GM12873 (cell line): ENCODE measurements around the gene CABYR.
A peak's percentile ranks its signal among the peaks of the same experiment; 100 is the strongest.

ENCODE experiments used
- TF ChIP-seq, protein P1 (sequence below): IDR thresholded peaks from 2 replicates; pipeline ENCODE4 v1.5.1; 2012; ENCODE audit warnings: low read depth, mild to moderate bottlenecking, moderate library complexity, low read length, control low read depth; ENCODE audit not compliant: insufficient read depth; ENCODE audit errors: missing control alignments

Gene CABYR

DNA sequence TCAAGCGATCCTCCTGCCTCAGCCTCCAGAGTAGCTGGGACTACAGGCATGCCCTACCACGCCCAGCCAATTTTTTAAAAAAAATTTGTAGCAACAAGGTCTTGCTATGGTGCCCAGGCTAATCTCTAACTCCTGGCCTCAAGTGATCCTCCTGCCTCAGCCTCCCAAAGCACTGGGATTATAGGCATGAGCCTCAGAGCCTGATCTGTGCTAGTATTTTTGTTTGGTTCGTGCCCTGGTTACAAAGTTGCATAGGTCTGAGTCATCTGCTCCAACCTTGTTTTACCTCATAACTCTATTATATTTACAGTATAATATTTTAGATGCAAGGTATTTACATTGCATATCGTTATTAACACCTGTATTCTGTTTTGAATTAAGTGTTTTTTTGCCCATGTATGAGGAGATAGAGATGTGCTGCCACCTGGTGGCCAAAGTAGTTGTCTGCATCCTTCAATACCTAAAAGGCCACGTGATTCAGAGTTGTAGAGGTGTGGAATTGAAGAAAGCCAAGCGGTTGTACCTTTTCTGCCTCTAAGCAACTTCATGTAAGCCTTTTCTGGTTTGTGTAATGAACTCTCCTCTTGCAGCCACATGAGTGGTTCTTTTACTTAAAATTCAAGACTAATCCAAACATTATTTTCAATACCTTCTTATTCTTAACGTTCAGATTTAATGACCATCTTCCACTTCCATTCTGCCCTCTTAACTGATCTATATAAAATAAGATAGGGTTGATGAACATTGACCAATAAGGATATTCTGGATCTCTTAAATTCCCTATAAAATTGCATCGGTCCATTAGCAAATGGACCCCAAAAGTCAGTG, 19.9 kb upstream of the CABYR start:
- TF ChIP-seq, protein P1, sequence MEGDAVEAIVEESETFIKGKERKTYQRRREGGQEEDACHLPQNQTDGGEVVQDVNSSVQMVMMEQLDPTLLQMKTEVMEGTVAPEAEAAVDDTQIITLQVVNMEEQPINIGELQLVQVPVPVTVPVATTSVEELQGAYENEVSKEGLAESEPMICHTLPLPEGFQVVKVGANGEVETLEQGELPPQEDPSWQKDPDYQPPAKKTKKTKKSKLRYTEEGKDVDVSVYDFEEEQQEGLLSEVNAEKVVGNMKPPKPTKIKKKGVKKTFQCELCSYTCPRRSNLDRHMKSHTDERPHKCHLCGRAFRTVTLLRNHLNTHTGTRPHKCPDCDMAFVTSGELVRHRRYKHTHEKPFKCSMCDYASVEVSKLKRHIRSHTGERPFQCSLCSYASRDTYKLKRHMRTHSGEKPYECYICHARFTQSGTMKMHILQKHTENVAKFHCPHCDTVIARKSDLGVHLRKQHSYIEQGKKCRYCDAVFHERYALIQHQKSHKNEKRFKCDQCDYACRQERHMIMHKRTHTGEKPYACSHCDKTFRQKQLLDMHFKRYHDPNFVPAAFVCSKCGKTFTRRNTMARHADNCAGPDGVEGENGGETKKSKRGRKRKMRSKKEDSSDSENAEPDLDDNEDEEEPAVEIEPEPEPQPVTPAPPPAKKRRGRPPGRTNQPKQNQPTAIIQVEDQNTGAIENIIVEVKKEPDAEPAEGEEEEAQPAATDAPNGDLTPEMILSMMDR: peak; percentile 76

DNA sequence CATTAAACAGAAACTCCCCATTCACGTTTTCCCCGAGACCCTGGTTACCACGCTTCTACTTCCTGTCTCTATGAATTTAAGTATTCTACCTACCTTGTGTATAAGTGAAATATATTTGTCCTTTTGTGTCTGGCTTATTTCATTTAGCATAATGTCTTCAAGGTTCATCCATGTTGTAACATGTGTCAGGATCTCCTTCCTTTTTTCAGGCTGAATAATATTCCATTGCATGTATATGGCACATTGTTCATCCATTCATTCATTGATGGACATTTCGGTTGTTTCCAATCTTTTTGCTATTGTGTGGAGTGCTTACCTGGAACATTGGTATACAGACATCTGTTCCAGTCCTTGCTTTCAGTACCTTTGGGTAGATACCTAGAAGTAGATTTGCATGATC, 18.2 kb upstream of the CABYR start:
- TF ChIP-seq, protein P1: no peak

DNA sequence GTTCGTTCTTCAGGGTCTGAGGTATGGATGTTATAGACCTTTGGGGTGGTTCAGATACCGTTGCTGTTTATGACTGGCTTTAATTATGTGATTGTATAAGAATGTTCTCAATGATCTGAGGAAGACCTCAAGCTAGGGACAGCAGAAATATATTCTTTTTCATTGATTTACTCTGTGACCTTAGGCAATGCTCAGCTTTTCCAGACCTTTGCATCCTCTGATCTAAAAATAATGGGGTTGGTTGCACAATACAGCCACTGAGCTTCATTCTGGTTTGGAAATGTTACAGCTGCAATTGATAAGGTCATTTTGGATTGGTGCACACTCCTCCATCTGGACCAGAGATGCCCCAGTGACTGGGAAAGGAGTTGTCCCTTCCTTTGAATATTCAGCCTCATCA, 17.2 kb upstream of the CABYR start:
- TF ChIP-seq, protein P1: no peak

DNA sequence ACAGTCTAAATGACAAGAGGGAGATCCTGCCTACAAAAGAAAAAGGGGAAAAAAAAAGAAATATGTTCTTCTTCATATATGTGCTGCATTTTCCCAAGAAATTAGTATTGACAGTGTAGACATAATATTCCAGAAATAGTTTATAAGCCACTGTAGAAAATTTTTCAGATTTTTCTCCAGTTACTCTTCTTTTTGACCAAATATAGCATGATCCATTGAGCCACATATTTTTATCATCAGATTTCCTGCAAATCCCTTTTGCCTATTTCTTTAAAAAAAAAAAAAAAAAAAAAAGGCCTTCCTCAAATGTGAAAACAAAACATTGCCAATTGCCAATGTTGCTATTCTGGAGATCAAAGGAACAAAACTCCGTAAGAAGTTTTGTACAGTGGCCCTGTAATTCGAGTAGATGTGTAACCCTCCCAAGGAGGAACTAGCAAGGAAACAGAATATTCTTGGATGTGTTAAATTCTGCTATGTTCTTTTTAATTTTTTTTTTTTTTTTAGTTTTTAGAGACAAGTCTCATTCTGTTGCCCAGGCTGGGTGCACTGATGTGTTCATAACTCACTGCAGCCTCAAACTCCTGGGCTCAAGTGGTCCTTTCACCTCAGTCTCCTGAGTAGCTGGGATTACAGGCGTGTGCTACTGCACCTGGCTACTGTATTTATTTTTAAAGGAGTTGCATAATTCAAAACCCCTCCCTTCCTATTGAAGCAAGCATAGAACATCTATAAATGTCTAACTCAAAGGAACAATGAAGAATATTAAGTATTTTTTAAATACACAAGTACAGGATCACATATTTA, 12.5 kb upstream of the CABYR start:
- TF ChIP-seq, protein P1: no peak

DNA sequence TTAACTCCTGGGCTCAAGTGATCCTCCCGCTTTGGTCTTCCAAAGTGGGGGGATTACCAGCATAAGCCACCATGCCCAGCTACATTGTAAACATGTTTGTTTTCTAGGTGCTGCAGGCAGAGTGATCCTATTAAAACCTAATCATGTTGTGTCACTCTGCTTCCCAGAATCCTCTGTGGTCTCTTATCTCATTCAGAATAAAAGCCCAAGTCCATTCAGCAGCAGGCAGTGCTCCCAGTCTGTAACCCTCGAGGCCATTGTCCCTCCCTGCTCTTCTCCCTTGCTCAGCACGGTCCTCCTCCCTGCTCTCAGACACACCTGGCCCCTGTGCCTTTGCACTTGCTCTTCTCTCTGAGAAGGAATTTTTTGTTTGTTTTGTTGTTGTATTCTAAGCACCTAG, 11.1 kb upstream of the CABYR start:
- TF ChIP-seq, protein P1: no peak

DNA sequence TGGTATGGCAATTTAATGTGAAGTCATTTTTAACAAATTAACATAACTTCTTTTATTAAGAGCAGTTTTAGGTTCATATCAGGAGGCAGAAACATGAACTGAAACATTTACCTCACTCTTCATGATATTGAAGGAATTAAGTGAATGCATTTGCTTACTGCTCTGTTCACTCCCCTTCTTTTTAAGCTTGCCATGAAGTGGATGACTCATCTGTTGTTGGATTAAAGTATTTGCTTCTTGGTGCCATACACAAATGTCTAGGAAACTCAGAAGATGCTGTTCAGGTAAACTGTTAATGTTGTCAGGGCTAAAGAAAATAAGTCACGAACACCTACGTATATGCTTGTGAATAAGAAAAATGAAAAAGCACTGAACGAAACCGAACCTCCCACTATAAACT, 10.2 kb upstream of the CABYR start:
- TF ChIP-seq, protein P1: no peak

DNA sequence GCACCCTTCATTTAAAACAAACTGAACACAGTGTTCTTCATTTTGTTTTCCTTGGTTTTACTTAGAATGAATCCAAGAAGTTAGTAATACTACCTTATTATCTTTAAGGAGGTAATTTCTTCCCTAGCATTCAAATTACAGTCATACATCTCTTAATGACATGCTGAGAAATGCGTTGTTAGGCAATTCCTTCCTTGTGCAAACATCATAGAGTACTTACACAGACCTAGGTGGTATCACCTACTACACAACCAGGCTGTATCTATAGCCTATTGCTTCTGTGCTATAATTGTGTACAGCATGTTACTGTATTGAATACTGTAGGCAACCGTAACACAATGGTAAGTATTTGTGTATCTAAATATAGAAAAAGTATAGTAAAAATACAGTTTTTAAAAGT, 8.4 kb upstream of the CABYR start:
- TF ChIP-seq, protein P1: no peak
